Stimulated activated CD8-positive, alpha-beta memory T cell treated with anti-CD3 and anti-CD28 coated beads, Interleukin-7, amount 100 ng/mL, for 4 hours (primary cell): ENCODE measurements around the gene ASB11.

ENCODE experiments used
- DNase-seq, 2 donors: peaks; one replicate each; pipeline ENCODE4 v3.0.0-alpha.2; 2020; ENCODE audit warnings: low read depth in 2 of 2

ASB11 gene, protein sequence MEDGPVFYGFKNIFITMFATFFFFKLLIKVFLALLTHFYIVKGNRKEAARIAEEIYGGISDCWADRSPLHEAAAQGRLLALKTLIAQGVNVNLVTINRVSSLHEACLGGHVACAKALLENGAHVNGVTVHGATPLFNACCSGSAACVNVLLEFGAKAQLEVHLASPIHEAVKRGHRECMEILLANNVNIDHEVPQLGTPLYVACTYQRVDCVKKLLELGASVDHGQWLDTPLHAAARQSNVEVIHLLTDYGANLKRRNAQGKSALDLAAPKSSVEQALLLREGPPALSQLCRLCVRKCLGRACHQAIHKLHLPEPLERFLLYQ

GRCh38 chrX:15315509-15315908 is at the start of gene ASB11:
Gene ASB11 (minus strand): TSS chrX:15315640. CDS start chrX:15315605, 35 bp downstream.
- DNase-seq = no peak

- DNase-seq = no peak
Measured at GRCh38 chrX:15359701-15360100, 44.3 kb upstream of the ASB11 start.

- no peak for DNase-seq
Measured at GRCh38 chrX:15358533-15358932, 43.1 kb upstream of the ASB11 start.

- no peak for DNase-seq
Measured at GRCh38 chrX:15356444-15356843, 41.0 kb upstream of the ASB11 start.

GRCh38 chrX:15350329-15350996 is 35.0 kb upstream of the ASB11 start:
- no peak for DNase-seq

DNA sequence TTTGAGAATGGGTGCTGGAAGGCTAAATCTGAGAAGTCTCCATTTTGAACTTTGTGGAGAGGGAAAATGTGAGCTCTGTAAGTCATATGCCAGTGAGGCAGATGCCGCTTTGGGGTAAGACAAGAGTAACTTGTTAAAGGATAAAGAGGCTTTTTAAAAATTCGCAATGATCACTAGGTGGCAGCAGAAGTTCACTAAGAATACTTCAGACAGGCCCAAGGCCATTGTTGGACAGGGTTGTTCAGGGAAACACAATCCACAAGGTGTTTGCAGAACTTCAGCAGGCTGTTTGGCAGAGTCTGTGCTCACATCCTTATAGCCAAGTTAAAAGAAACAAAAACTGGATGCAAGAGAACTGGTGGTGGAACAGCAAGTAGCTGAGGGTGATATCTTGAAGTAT is 33.6 kb upstream of the ASB11 start:
- no peak for DNase-seq

GRCh38 chrX:15345976-15346375 is 30.5 kb upstream of the ASB11 start:
- DNase-seq = no peak

- DNase-seq = no peak
Measured at GRCh38 chrX:15344106-15344505, 28.7 kb upstream of the ASB11 start.

DNA sequence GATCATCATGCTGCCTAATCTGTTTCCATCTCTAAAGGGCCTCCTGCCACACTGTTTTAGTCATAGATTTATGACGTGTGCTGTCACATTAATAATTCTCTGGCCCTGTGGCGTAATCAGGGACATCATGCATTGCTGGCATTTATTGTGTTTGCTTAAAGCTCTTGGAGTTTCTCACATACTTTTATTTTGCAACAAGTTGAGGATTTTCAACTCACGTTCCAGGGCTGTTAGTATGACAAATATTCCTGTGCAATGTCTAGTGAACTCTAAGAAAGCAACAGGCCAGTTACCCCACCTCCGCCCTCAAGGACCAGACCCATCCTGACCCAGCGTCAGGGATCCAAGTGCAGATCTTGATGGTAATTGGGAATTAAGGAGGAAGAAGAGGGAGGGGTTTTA is 27.6 kb upstream of the ASB11 start:
- no peak for DNase-seq

DNA sequence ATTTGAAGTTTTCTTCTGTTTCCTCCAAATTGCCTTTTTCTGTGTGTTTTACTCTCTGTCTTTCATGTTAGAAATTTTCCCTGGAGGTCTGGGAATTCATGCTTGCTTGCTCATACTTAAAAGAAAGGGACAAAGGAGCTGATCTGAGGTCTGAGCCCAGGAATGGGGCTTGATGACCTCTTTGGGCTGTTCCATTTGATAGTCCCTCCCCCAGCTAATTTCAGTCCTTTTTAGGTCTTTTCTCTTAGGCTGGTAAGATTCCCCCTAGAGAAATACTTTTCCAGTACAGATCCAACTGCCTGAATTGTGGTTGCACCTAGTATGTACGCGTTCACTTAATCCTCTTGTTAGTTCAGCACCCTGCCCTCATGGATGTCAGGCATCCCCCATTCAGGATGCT is 25.4 kb upstream of the ASB11 start:
- DNase-seq = no peak

DNA sequence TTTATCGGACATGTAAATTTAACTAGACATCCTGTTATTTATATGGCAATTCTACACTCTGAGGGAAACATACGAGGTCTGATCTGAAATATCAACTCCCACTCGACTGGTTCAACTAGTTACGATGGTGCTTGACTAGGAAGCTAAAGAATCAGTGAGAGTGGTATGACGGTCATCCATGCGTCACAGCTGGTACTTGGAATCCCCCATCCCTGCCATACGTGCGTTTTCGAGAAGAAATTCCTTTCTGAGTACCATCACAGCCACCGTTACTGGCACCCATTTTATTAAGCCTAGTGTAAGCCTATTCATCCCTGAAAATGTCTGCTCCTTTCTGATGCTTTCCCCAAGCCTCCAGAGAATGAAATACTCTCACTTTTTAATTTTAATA is 20.6 kb upstream of the ASB11 start:
- peak; percentile 9 to 12 for DNase-seq

DNA sequence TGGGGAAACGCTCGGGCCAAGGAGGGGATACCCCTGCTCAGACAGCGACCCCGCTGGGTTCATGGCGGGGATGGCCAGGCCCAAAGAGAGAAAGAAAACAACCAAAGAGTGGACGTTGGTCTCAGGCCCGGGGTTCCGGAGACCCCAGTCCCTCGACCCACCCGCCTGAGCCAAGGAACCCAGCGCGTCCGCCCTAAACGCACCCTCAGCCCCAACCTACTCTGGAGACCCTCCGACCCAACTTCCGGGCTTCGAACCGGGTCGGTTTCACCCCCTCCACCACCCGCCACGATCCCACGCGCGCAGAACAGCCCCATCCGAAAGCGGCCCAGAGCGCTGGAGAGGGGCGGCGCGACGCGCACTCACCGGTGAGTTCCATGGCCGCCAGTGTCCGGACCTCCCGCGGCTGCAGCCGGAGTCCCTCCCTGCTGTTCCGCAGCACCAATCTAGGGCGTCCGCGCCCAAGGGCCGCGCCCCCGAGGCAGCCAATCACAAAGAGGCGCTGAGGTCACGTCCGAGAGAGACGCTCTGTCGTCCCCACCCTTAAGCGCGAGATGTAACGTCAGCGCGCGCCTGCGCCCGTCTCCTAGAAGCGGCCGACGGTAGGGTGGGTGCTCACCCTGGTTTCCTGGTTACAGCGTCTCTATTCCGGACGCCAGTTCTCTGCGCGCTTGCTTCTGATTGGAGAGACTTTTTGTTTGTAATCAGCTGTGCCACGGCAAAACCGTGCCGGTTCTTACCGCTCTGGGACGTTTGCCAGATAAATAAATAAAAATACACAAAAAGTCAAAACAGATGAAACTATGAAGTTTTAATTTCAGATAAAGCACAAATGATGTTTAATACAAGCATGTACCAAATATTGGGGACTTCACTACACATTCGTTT is 19.9 kb upstream of the ASB11 start, which contains the start of gene PIGA:
Gene PIGA (minus strand): TSS at position 389 of the 888 bp plus-strand sequence. CDS start 3,593 bp downstream, outside the sequence.
- DNase-seq = peak; percentile 85 to 87

GRCh38 chrX:15334561-15334960 is 19.1 kb upstream of the ASB11 start:
- DNase-seq = no peak

DNA sequence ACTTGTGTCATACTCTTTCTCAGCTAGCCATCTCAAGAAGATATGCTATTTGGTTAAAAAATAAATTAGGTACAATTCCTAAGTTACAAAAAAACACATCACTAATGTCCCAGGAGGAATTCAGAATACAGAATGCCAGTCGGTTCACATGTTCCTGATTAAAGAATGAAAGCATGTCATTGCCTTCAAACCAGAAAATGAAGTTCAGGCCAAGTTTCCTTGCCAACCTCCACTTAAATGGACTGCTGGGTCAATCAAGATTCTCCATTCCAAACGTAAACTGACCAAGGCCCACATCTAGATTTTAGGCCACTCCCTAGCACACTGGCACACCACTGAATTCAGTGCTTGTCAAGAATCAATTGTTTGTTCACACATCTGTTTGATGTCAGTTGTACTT is 13.4 kb upstream of the ASB11 start:
- no peak for DNase-seq

- no peak for DNase-seq
Measured at GRCh38 chrX:15328131-15328530, 12.7 kb upstream of the ASB11 start.

DNA sequence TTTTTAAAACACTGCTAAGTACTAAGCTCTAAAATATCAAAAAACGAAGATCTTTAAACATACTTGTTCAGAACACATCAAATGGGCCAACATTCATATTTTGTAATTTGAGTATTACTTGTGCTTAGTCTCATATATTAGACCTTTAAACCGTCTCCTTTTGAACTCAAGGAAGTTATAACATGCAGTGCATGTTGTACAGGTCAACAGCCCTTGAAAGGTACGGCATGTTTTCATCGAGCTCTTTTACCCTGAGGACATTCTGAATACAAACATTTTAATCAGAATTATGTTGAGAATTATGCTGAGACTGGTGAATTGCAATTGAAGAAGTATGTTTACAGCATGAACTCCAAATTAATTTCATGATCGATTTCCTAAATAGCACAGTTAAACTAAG is 7.0 kb upstream of the ASB11 start:
- DNase-seq = no peak

DNA sequence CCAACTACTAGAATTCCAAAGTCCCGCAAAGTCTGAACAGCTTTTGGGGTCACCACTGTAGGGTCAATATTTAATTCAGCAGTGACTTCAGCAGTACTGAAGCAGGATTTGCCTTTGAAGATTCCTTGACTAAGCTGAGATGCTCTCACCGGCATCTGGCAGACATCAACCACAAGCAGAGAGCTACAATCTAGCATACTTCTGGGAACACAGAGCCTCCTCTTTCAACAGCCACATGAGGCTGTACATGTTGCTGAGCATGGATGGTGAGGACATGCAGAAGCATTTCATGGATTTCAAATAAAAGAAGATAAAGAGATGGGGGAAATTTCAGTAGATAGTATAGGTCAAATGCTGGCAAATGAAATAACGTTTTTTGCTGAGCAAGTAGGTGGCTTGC is 6.6 kb upstream of the ASB11 start:
- no peak for DNase-seq

DNA sequence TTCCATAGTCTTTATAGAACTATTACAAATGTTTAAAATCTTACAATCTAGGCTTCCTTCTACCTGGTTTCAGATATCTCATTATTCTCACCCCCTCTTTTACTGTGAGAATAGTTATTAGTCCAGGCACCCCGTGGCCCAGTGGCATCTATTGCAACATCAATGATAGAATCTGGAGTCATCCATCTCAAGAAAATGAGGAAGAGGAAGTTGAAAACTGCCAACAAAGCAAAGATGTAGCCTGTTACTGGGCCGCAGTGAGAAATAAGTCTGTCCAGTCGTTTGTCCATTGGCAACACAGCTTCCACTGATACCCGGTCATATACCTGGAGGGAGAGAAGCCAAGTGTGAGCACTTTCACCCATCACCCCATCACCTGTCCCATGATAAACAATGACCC is 6.0 kb upstream of the ASB11 start:
- DNase-seq = no peak

DNA sequence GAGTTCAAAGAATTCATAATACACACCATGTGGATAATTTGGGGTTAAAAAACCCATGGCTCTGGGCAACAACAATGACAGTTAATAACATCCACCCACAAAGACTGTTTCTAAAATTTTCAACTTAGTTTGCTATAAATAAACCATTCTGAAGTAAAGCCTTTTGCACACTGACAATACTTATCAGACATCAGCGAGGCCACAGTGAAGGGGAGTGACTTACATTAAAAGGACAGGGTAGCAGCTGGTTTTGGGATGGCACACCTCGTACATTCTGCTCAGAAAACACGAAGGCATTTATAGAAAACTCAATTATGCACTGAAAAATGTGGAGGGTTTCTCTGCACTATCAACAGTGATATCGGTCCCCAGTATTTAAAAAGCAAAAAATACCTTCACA is 4.9 kb upstream of the ASB11 start:
- DNase-seq = no peak

- DNase-seq = no peak
Measured at GRCh38 chrX:15319075-15319474, 3.6 kb upstream of the ASB11 start.

DNA sequence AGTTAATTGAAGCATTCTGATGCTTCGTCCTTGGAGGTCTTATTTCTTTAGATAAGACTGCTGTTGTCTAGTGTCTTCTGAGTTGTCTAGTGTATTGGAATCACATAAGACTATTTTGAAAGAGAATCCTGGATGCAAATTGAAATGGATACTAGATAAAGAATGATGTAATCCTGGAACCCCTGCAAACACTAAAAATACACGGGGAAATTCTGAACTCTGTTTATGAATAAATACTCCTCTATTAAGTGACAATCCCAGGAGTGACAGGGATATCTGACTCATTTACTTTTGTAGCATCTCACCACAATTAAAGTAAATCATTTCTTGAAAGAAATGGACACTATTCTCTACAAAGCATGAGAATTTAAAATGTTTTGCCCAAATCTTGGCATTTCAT is 968 bp downstream of the ASB11 start:
- no peak for DNase-seq

- DNase-seq = no peak
Measured at GRCh38 chrX:15311119-15311518, 4.3 kb downstream of the ASB11 start.
